GM12878 (cell line): ENCODE data around the gene CAMK2N2. TPM values are rescaled to one million over a fixed set of nuclear protein-coding genes. Genes with fewer than 3 reads are reported as not detected.

Experiments used
- ATAC-seq: fragments of 200-7000 bp; cut with Tn5 transposase; 3 replicates; pipeline ENCODE4 v1.9.1; 2020; ENCODE audit warnings: mild to moderate bottlenecking, moderate library complexity
- BruUV-seq: library from RNA; stranded (reverse); fragments of 400-500 nt; replicated peaks from 2 replicates; lab custom pipeline; 2021; lab: Mats Ljungman, UMichigan
- CTCF ChIA-PET: fragments of 300-600 bp; sonication (Branson Sonifier 250); formaldehyde crosslinking; extraction: SDS; loops from one replicate; lab custom pipeline; 2021; ENCODE audit warnings: inconsistent platforms; lab: Yijun Ruan, JAX
- POLR2A ChIA-PET: fragments of 350-600 bp; formaldehyde crosslinking; extraction: SDS; loops from one replicate; lab custom pipeline; 2021; ENCODE audit warnings: inconsistent platforms; lab: Charles Lee
- RAD21 ChIA-PET: fragments of 300-600 bp; sonication (Branson Sonifier 250); formaldehyde crosslinking; loops from one replicate; lab custom pipeline; 2023; ENCODE audit warnings: antibody characterized with exemption; ENCODE audit not compliant: unreplicated experiment; lab: Charles Lee
- SMC1A ChIA-PET: fragments of 300-600 bp; sonication (Branson Sonifier 250); formaldehyde crosslinking; loops from one replicate; lab custom pipeline; 2023; ENCODE audit not compliant: unreplicated experiment, uncharacterized antibody; lab: Charles Lee
- DNase-seq: peaks from one replicate; pipeline ENCODE4 v3.0.0-alpha.2; 2011; ENCODE audit warnings: low read depth, low spot score
- FAIRE-seq: peaks from 3 replicates; lab custom pipeline; 2011; peaks lifted over from hg19 to GRCh38; lab: Jason Lieb, UNC
- H2AFZ ChIP-seq: 2 replicates; pipeline ENCODE4 v1.6.0; 2011; ENCODE audit warnings: low read depth, low read length, control low read depth; ENCODE audit not compliant: control insufficient read depth
- H3K27ac ChIP-seq: 2 replicates; pipeline ENCODE4 v1.5.1; 2011; ENCODE audit warnings: control low read depth; ENCODE audit not compliant: control insufficient read depth, insufficient read depth
- H3K27me3 ChIP-seq, 2 experiments: replicated peaks in 1 of 2; 2 replicates each; pipeline versions ENCODE4 v1.6.0 to v1.6.1; 2011; ENCODE audit warnings: low read length in 1 of 2; ENCODE audit not compliant: control insufficient read depth in 2 of 2, insufficient read depth in 2 of 2
- H3K36me3 ChIP-seq, 2 experiments: 2 replicates each; pipeline ENCODE4 v1.5.1; 2011; ENCODE audit warnings: low read length in 1 of 2; ENCODE audit not compliant: control insufficient read depth in 2 of 2, insufficient read depth in 2 of 2
- H3K4me1 ChIP-seq: 2 replicates; pipeline ENCODE4 v1.6.1; 2011; ENCODE audit warnings: mild to moderate bottlenecking, low read length, moderate library complexity, mixed read lengths; ENCODE audit not compliant: control insufficient read depth, insufficient read depth
- H3K4me2 ChIP-seq: 2 replicates; pipeline ENCODE4 v1.6.0; 2011; ENCODE audit warnings: control low read depth; ENCODE audit not compliant: control insufficient read depth, insufficient read depth
- H3K4me3 ChIP-seq: fragments of 200-600 bp; sonication (generic); 2 replicates; pipeline ENCODE4 v1.5.1; 2016
- H3K79me2 ChIP-seq: 2 replicates; pipeline ENCODE4 v1.6.0; 2011; ENCODE audit warnings: low read length; ENCODE audit not compliant: control insufficient read depth, insufficient read depth
- H3K9ac ChIP-seq: 2 replicates; pipeline ENCODE4 v1.8.0; 2011; ENCODE audit warnings: low read length, control low read depth, mixed read lengths; ENCODE audit not compliant: control insufficient read depth, insufficient read depth
- H3K9me3 ChIP-seq: replicated peaks from 3 replicates; pipeline ENCODE4 v1.5.1; 2011; ENCODE audit warnings: mild to moderate bottlenecking, low read length; ENCODE audit not compliant: control insufficient read depth, insufficient read depth
- H4K20me1 ChIP-seq: 2 replicates; pipeline ENCODE4 v1.6.0; 2011; ENCODE audit not compliant: control insufficient read depth, insufficient read depth
- ASH2L ChIP-seq: fragments of 300-600, 200-600 bp; sonication (generic); IDR thresholded peaks from 2 replicates; pipeline ENCODE4 v1.6.1; 2017; ENCODE audit warnings: low read depth, mild to moderate bottlenecking, borderline replicate concordance
- BACH1 ChIP-seq: fragments of 450-650 bp; IDR thresholded peaks from 2 replicates; pipeline ENCODE4 v1.6.1; 2017; ENCODE audit warnings: mild to moderate bottlenecking, borderline replicate concordance
- CBFB ChIP-seq: IDR thresholded peaks from 2 replicates; pipeline ENCODE4 v1.6.1; 2016; ENCODE audit warnings: antibody characterized with exemption, low read depth
- EP300 ChIP-seq, 2 experiments: fragments of 150-350 bp in 1 of 2; IDR thresholded peaks; 2 replicates each; pipeline ENCODE4 v1.6.1; 2011 to 2012; ENCODE audit warnings: low read depth in 2 of 2, low read length in 2 of 2, borderline replicate concordance in 1 of 2, improper control_type of control experiment in 1 of 2, inconsistent platforms in 1 of 2; ENCODE audit not compliant: control insufficient read depth in 1 of 2
- KLF5 ChIP-seq: fragments of 450-650 bp; IDR thresholded peaks from 2 replicates; pipeline ENCODE4 v1.6.1; 2014; ENCODE audit warnings: mild to moderate bottlenecking; ENCODE audit not compliant: partially characterized antibody
- MLLT1 ChIP-seq: fragments of 450-650 bp; IDR thresholded peaks from 2 replicates; pipeline ENCODE4 v1.6.1; 2016; ENCODE audit warnings: mild to moderate bottlenecking
- NFXL1 ChIP-seq: fragments of 450-650 bp; IDR thresholded peaks from 2 replicates; pipeline ENCODE4 v1.6.1; 2017; ENCODE audit warnings: antibody characterized with exemption, mild to moderate bottlenecking, borderline replicate concordance
- RCOR1 ChIP-seq: conservative IDR thresholded peaks from 2 replicates; pipeline ENCODE4 v1.6.1; 2012; ENCODE audit warnings: low read depth, low read length, improper control_type of control experiment
- RFX5 ChIP-seq: IDR thresholded peaks from 2 replicates; pipeline ENCODE4 v1.6.1; 2011; ENCODE audit warnings: low read depth, low read length, improper control_type of control experiment
- SMAD1 ChIP-seq: fragments of 450-650 bp; IDR thresholded peaks from 2 replicates; pipeline ENCODE4 v1.6.1; 2018; ENCODE audit warnings: mild to moderate bottlenecking, low read depth; ENCODE audit not compliant: partially characterized antibody
- SP1 ChIP-seq: IDR thresholded peaks from one replicate; pipeline ENCODE4 v1.6.1; 2011; ENCODE audit warnings: low read depth, low read length
- SPI1 ChIP-seq: IDR thresholded peaks from 2 replicates; pipeline ENCODE4 v1.6.1; 2011; ENCODE audit warnings: low read depth, mild to moderate bottlenecking, low read length, moderate library complexity, borderline replicate concordance; ENCODE audit not compliant: insufficient read depth
- TARDBP ChIP-seq: IDR thresholded peaks from 2 replicates; pipeline ENCODE4 v1.6.1; 2016; ENCODE audit warnings: borderline replicate concordance
- TCF3 ChIP-seq: IDR thresholded peaks from 2 replicates; pipeline ENCODE4 v1.6.1; 2012; ENCODE audit warnings: low read depth, mild to moderate bottlenecking, low read length, borderline replicate concordance; ENCODE audit not compliant: insufficient read depth
- ZBED1 ChIP-seq: IDR thresholded peaks from 2 replicates; pipeline ENCODE4 v1.6.1; 2016; ENCODE audit warnings: borderline replicate concordance
- WGBS: methylation state at CpG from one replicate; pipeline ENCODE4 v1.1.6; 2016; ENCODE audit warnings: low lambda C conversion rate; ENCODE audit not compliant: insufficient replicate concordance, insufficient coverage; ENCODE audit errors: missing lambda C conversion rate; 5-methylcytosine and 5-hydroxymethylcytosine counted together
- in situ Hi-C: fragments of 300-500 bp; cut with MboI; formaldehyde crosslinking; loops from 9 replicates; pipeline ENCODE4 v1.14.3; 2018; ENCODE audit warnings: mixed read lengths
- intact Hi-C: fragments of 100-400 bp; cut with micrococcal nuclease; formaldehyde crosslinking; loops from one replicate; pipeline ENCODE4 v1.14.2; 2022; ENCODE audit not compliant: unreplicated experiment
- polyA plus RNA-seq, 11 experiments: library from polyadenylated mRNA; depleted of rRNA in 4 of 11; unstranded in 6 of 11; stranded (reverse) in 5 of 11; fragments of >200 nt; fragmentation: Nextera tagmentation in 4 of 11; fragmentation: Illumina TruSeq in 1 of 11; extraction: Ambion mirVana in 4 of 11; extraction: Trizol in 1 of 11; gene quantifications; 1 replicate in 1 of 11; 2 replicates in 10 of 11; pipeline versions ENCODE4 v1.2.1 to v1.2.3, GENCODE V29; 2011 to 2016; ENCODE audit warnings: inconsistent platforms in 2 of 11, missing spikeins in 2 of 11, low read depth in 1 of 11
- total RNA-seq, 4 experiments: library from RNA; depleted of rRNA in 3 of 4; stranded (reverse); fragments of >200 nt in 3 of 4; fragmentation: Illumina TruSeq in 1 of 4; extraction: Trizol in 1 of 4; gene quantifications; 2 replicates each; pipeline versions ENCODE4 v1.2.1 to v1.2.3, GENCODE V29; 2013 to 2021
- TF ChIP-seq, protein P1 (sequence below): fragments of 150-350 bp; IDR thresholded peaks from 2 replicates; pipeline ENCODE4 v1.6.1; 2016; ENCODE audit warnings: low read depth, low read length
- TF ChIP-seq, protein P2 (sequence below): IDR thresholded peaks from 2 replicates; pipeline ENCODE4 v1.6.1; 2012; ENCODE audit warnings: low read depth, low read length, improper control_type of control experiment
- TF ChIP-seq, protein P3 (sequence below): IDR thresholded peaks from 2 replicates; pipeline ENCODE4 v1.6.1; 2012; ENCODE audit warnings: low read depth, low read length, improper control_type of control experiment

The CAMK2N2 gene
- total and polyA plus RNA-seq, 10 of the 15 experiments (the other 5 are each of a cell fraction or from before 2014, with no cell fraction given): 0.06 to 1.4 (median 0.45) TPM; not detected in 1

DNA sequence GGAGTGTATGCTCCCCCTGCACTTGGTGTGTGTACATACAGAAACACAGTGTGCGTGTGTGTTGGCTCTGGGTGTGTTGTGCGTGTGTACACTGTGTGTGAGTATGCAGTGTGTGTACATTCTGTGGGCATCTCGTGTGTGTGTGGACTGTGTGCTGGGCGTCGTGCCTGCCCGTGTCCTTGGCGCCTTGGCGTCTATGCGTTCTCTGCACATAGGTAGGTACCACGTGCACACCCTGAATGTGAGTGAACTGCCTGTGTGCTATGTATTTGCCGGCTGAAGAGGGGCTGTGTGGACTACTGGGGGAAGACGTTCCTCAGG is 14.0 kb upstream of the CAMK2N2 start:
- intact Hi-C loops: no loop called here
- BruUV-seq: no TSS peak
- Histone ChIP-seq H3K4me1 (no peaks in the 10 kb centered on the region), H2AFZ (no peak overlapping the region), H3K4me2 (no peak overlapping the region), H3K27ac (no peak overlapping the region), H3K4me3 (no peak overlapping the region), H3K27me3 (peaks cover 8 to 9% of the 10 kb centered on the region in 2 experiments; a peak in 3 of 4 replicates), H3K9ac (no peak overlapping the region), H3K9me3 (no peaks in the 10 kb centered on the region), H4K20me1 (no peaks in the 10 kb centered on the region), H3K79me2 (no peaks in the 10 kb centered on the region), H3K36me3 (no peaks in the 10 kb centered on the region)
- in situ Hi-C loops: no loop called here
- ATAC-seq (no peak), FAIRE-seq (no peak), DNase-seq (no peak)
- 36% methylated on average over 12 of the region's 12 CpGs for WGBS
- ChIA-PET CTCF (no interaction called here), SMC1A (no interaction called here), RAD21 (no interaction called here), POLR2A (no interaction called here)
- TF ChIP-seq BACH1 (no peak), TARDBP (no peak), CBFB (no peak), ZBED1 (no peak), TCF3 (no peak), RCOR1 (no peak), ASH2L (no peak), SP1 (no peak), MLLT1 (no peak), SPI1 (no peak), NFXL1 (no peak), SMAD1 (no peak), RFX5 (no peak), KLF5 (no peak), EP300 (IDR thresholded peaks at IDR 0.05; ENCODE audit: borderline replicate concordance in 1 of 2, control insufficient read depth in 1 of 2, low read depth in 2 of 2, low read length in 2 of 2) (no peak)
- TF ChIP-seq, protein P1, sequence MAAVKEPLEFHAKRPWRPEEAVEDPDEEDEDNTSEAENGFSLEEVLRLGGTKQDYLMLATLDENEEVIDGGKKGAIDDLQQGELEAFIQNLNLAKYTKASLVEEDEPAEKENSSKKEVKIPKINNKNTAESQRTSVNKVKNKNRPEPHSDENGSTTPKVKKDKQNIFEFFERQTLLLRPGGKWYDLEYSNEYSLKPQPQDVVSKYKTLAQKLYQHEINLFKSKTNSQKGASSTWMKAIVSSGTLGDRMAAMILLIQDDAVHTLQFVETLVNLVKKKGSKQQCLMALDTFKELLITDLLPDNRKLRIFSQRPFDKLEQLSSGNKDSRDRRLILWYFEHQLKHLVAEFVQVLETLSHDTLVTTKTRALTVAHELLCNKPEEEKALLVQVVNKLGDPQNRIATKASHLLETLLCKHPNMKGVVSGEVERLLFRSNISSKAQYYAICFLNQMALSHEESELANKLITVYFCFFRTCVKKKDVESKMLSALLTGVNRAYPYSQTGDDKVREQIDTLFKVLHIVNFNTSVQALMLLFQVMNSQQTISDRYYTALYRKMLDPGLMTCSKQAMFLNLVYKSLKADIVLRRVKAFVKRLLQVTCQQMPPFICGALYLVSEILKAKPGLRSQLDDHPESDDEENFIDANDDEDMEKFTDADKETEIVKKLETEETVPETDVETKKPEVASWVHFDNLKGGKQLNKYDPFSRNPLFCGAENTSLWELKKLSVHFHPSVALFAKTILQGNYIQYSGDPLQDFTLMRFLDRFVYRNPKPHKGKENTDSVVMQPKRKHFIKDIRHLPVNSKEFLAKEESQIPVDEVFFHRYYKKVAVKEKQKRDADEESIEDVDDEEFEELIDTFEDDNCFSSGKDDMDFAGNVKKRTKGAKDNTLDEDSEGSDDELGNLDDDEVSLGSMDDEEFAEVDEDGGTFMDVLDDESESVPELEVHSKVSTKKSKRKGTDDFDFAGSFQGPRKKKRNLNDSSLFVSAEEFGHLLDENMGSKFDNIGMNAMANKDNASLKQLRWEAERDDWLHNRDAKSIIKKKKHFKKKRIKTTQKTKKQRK: no peak
- TF ChIP-seq, protein P2, sequence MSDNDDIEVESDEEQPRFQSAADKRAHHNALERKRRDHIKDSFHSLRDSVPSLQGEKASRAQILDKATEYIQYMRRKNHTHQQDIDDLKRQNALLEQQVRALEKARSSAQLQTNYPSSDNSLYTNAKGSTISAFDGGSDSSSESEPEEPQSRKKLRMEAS: no peak
- TF ChIP-seq, protein P3, sequence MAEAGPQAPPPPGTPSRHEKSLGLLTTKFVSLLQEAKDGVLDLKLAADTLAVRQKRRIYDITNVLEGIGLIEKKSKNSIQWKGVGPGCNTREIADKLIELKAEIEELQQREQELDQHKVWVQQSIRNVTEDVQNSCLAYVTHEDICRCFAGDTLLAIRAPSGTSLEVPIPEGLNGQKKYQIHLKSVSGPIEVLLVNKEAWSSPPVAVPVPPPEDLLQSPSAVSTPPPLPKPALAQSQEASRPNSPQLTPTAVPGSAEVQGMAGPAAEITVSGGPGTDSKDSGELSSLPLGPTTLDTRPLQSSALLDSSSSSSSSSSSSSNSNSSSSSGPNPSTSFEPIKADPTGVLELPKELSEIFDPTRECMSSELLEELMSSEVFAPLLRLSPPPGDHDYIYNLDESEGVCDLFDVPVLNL: no peak
